ENCODE measurements around the gene NFKB2.

The NFKB2 gene

DNA sequence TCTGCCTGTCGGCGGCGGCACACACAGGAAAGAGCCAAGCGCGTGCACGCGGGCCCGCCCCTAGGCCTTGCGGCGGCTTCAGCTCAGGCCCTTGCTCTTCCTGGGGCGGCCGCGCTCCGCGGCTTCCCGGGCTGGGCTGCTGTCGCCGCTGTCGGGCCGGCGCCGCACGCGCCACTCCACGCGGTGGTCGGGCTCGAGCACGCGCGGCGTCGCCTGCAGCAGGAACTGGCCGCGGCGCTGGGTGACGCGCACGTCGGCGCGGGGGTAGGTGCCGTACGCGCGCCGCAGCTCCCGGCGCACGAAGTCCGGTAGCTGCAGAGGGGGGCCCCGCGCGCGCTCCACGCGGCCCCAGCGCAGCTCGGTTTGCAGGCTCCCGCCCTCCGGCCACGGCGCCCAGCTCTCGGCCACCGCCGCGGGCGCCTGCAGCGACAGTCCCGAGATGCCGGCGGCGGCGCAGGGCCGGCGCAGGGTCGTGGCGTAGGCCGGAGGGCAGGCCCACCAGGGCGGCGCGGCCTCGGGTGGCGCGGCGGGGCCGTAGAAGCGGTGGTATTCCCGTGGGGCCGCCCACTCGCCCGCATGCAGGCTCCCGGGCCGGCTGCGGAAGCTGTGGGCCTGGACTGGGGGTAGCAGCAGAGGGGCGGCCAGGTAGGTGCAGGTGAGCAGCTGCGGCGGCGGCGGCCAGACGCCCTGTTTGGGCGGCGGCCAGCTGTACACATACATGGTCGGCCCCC is 55.0 kb downstream of the NFKB2 start:
- no peaks in the 10 kb centered on the region for H3K9me3 ChIP-seq (ENCODE audit: insufficient read depth, low read length)
- H4K20me1 ChIP-seq (ENCODE audit: low read depth, low read length), result no peaks in the 10 kb centered on the region
- H3F3A ChIP-seq (ENCODE audit: insufficient read depth), result peaks cover 8% of the 10 kb centered on the region; the same call in 1 of the 2 replicates
- no peaks in the 10 kb centered on the region for H3K27me3 ChIP-seq (ENCODE audit: low read length)
- peak overlapping the region; percentile 85 for H3K27ac ChIP-seq (ENCODE audit: low read depth, low read length)
- H3K4me2 ChIP-seq (ENCODE audit: low read depth, low read length, poor library complexity, severe bottlenecking), result peak overlapping the region; percentile 94
- no peaks in the 10 kb centered on the region for H3K9me2 ChIP-seq (replicated peaks; ENCODE audit: insufficient read depth, low read length)
- H3K4me3 ChIP-seq (ENCODE audit: insufficient read depth, low read length, poor library complexity, severe bottlenecking), result peak overlapping the region; percentile 91
- H3K36me3 ChIP-seq (ENCODE audit: low read length), result no peaks in the 10 kb centered on the region
- TF ChIP-seq, protein P1, sequence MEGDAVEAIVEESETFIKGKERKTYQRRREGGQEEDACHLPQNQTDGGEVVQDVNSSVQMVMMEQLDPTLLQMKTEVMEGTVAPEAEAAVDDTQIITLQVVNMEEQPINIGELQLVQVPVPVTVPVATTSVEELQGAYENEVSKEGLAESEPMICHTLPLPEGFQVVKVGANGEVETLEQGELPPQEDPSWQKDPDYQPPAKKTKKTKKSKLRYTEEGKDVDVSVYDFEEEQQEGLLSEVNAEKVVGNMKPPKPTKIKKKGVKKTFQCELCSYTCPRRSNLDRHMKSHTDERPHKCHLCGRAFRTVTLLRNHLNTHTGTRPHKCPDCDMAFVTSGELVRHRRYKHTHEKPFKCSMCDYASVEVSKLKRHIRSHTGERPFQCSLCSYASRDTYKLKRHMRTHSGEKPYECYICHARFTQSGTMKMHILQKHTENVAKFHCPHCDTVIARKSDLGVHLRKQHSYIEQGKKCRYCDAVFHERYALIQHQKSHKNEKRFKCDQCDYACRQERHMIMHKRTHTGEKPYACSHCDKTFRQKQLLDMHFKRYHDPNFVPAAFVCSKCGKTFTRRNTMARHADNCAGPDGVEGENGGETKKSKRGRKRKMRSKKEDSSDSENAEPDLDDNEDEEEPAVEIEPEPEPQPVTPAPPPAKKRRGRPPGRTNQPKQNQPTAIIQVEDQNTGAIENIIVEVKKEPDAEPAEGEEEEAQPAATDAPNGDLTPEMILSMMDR (IDR thresholded peaks at IDR 0.05; ENCODE audit: insufficient read depth, low read length, poor library complexity, severe bottlenecking), result no peak
- TF ChIP-seq EZH2phosphoT487 (conservative IDR thresholded peaks at IDR 0.05; ENCODE audit: low read length), result no peak
- H2AFZ ChIP-seq (ENCODE audit: low read depth, low read length, severe bottlenecking), result peak overlapping the region; percentile 75
- peaks cover 26% of the 10 kb centered on the region for H3K79me2 ChIP-seq (ENCODE audit: insufficient read depth, low read length)
- peak overlapping the region; percentile 97 for H3K9ac ChIP-seq (ENCODE audit: low read length)

DNA sequence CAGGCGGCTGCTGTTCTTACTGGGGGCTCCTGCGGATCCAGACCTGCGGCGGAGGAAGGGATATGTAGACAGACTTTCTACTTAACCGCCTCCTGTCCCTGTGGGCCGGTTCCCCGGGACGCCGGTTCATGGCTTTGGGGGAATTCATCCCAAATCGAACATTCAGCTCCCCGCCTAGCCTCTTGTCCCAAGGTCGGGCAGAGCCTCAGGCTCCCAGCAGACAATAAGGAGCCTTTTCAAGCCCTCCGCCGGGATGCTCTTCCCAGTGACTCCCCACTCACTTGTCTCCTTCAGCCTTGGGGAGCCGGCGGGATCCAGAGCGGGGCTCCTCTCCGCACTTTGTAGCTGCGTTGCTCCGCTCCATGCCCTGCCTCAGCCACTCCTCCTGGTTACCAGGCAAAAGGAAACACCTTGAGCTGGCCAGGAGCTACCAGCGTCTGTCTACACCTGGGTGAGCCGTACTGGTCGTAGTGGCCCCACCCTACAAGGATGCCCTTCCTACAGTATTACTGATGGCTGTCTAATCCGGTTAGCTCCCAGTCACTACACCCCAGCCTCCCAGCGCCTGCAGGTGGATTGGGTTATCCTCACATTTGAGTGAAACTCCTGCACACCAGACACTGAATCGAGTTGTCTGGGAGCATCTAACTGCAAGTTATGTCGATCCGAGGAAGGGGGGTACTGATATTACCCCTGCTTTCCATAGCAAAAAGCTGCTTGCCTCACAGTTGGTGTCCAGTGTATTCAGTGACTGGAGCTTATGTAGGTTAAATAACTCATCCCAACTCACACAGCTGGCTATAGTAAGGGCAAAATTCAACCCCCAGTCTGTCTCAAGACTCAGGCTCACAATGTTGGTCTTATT is 55.8 kb downstream of the NFKB2 start, which contains the start of gene C10orf95:
Gene C10orf95, minus strand, starts transcription at position 439 of the 865 bp plus-strand sequence. CDS start 450 bp downstream, outside the sequence.
- H3K4me3 ChIP-seq (ENCODE audit: insufficient read depth, low read length, poor library complexity, severe bottlenecking), result peak within 1 kb of the TSS; percentile 91
- TF ChIP-seq, protein P1 (IDR thresholded peaks at IDR 0.05; ENCODE audit: insufficient read depth, low read length, poor library complexity, severe bottlenecking), result no peak
- no peak for TF ChIP-seq EZH2phosphoT487 (conservative IDR thresholded peaks at IDR 0.05; ENCODE audit: low read length)
- peaks cover 8% of the 10 kb centered on the region; the same call in 1 of the 2 replicates for H3F3A ChIP-seq (ENCODE audit: insufficient read depth)
- H3K9ac ChIP-seq (ENCODE audit: low read length), result peak within 1 kb of the TSS; percentile 97
- H3K4me2 ChIP-seq (ENCODE audit: low read depth, low read length, poor library complexity, severe bottlenecking), result peak within 1 kb of the TSS; percentile 94
- H3K9me2 ChIP-seq (replicated peaks; ENCODE audit: insufficient read depth, low read length), result no peaks in the 10 kb centered on the region
- no peaks in the 10 kb centered on the region for H3K27me3 ChIP-seq (ENCODE audit: low read length)
- H3K27ac ChIP-seq (ENCODE audit: low read depth, low read length), result peak within 1 kb of the TSS; percentile 85
- no peak within 1 kb of the TSS for H2AFZ ChIP-seq (ENCODE audit: low read depth, low read length, severe bottlenecking)
- H4K20me1 ChIP-seq (ENCODE audit: low read depth, low read length), result no peaks in the 10 kb centered on the region
- no peaks in the 10 kb centered on the region; the same call in 1 of the 2 replicates for H3K36me3 ChIP-seq (ENCODE audit: low read length)
- H3K9me3 ChIP-seq (ENCODE audit: insufficient read depth, low read length), result no peaks in the 10 kb centered on the region
- peaks cover 26% of the 10 kb centered on the region for H3K79me2 ChIP-seq (ENCODE audit: insufficient read depth, low read length)
